Measurements from ENCODE around the gene RABEP1.

DNA sequence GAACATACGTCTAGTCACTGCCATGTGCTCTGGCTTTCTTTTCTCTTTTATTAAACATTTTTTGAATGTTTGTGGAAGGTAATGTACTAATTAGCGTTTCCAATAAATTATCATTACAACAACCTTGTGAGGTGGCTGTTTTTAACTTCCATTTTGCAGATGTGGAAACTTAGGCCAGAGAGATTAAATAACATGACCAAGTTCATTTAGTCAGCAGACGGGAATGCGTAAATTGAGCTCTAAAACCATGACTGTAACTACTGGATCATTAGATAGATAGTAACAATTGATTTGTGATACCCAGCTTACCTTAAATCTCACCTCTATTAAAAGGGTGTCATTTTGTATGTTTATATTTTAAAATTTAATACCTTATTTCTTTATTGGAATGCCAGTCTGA is 49.4 kb downstream of the RABEP1 start:
- TF ChIP-seq GATA2 (IDR thresholded peaks at IDR 0.05; ENCODE audit: low read depth, low read length): no peak
- TF ChIP-seq GATA3 (IDR thresholded peaks at IDR 0.05; ENCODE audit: low read depth, low read length): no peak
